Esophagus muscularis mucosa (tissue), 4 donors: ENCODE data around the gene MIB1.

ENCODE experiments used
- CTCF ChIP-seq, 3 experiments: fragments of 200-600 bp in 2 of 3; fragments of 450-650 bp in 1 of 3; sonication (generic) in 2 of 3; IDR thresholded peaks; one replicate each; pipeline ENCODE4 v1.5.1; 2017 to 2019; ENCODE audit warnings: antibody characterized with exemption in 3 of 3, mild to moderate bottlenecking in 2 of 3, moderate library complexity in 1 of 3
- EP300 ChIP-seq: sonication (generic); formaldehyde crosslinking; IDR thresholded peaks from one replicate; pipeline ENCODE4 v1.6.1; 2017; ENCODE audit warnings: antibody characterized with exemption
- POLR2A ChIP-seq: fragments of 450-650 bp; IDR thresholded peaks from one replicate; pipeline ENCODE4 v1.6.1; 2017; ENCODE audit warnings: antibody characterized with exemption, moderate library complexity, mild to moderate bottlenecking, low read depth

DNA sequence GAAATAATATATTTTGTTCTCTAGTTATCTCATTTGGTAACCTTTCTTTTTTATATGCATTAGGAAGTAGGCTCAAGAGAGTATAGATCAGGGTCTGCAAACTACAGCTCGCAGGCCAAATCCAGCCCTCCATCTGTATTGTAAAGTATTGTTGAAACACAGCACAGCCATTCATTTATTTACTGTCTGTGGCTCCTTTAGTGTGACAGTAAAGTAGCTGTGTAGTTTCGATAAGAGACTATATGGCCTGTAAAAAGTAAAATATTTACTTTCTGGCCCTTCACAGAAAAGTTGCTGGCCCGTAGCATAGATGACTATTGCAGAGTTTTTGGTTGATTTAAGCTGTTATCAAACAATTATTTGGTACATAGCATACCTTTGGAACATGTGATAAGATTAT is 67.6 kb downstream of the MIB1 start:
- TF ChIP-seq CTCF (IDR thresholded peaks at IDR 0.05) (no peak), POLR2A (no peak), EP300 (no peak)
